Lung microvascular endothelial cell (primary cell): ENCODE measurements around the gene THBS3. TPM values are rescaled to one million over a fixed set of nuclear protein-coding genes. Genes with fewer than 3 reads are reported as not detected.
"Not testable (repeated sequence)": the region's sequence is repeated elsewhere in the genome, so short reads cannot be mapped to it uniquely, and the experiment has no call there.

Experiments
- DNase-seq, 2 donors: peaks; one replicate each; pipeline versions ENCODE4 v3.0.0 to v3.0.0-alpha.2; 2010; ENCODE audit warnings: low read depth in 2 of 2
- total RNA-seq: library from RNA; depleted of rRNA; stranded (reverse); fragments of >200 nt; gene quantifications from 2 replicates; pipeline ENCODE4 v1.2.1, GENCODE V29; 2014

The THBS3 gene
- total RNA-seq, 1 donor from 2014 or later = 7.9 TPM

DNA sequence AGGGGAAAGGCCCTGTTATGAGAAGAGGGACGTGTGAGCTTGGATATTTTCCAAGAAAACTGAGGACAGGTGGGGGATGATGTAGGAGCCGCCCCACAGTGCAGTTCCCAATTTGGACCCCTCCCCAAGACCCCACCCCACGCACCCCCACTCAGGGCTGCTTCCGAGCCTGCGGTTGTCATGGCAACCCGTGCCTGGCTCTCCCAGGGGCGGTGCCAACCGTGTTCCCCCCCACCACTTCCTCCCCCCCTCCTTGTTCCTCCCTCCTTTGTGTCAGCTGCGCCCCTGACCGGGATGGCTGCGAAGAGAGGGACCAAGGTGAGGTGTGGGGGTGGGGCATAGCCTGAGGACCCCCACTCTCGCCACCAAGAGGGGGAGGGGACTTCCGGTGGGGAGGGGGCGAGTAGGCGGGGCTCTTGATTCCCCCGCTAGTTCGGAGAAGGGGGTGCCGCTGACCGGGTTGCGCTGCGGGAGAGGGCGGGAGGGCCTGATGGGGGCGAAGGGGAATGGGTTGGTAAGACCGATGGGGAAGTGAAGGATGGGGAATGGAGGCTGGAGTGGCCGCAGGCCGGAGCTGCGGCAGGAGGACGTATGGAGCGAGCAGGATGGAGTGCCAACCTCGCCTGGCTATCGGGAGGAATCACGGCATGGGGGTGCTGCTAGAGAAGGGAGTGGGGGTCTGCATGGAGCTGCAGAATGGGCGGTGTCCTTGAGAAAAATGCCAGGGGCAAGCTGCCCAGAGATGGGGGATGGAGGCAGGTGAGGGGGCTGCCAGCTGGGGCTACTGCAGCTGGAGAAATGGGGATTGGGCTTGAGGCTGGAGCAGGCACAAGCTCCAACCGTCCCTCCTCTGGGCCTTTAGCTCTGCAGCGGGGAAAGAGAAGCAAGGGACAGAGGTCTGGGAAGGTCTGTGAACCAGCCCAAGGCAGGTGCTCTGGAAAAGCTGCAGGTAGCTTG lies 33.1 kb downstream of the THBS3 start:
- DNase-seq = peak; percentile 28 to 39

DNA sequence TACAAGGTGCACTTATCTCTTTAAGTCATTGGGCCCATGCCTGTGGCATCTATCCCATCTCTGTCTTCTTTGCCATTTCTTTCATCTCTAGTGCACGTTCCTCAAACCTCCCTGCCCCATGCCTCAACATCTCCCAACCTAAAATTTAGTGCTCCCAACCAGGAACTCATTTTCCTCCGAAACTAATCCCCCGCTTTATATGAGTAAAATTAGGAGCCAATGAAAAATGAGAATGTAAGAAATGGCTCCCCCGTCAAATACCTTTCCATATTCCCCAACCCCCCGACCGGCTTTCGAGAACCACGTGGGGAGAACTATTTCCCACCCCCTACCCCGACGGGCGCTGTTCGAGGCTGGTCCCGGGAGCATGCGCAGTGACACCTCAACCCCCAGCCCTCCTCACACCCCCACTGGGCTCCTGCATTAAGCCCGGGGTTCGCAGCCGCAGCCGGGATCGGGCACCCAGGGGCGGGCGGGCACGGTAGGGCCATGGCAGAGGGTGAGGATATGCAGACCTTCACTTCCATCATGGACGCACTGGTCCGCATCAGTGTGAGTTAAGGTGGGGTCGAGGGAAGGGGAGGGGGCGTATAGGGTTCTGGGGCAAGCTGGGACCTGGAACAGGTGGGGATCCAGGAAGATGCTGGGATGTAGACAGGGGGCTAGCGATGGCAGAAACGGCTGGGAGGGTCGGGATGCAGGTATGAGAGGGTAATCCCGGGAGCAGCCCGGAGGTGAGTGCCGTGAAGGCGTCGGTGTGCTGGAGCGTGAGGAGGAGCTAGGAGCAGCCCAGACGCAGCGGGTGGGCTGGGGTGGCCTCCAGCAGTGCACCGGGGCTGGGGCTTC lies 34.0 kb downstream of the THBS3 start, which contains the start of gene TRIM46:
TSS of gene TRIM46 (plus strand) at position 372 of the 846 bp plus-strand sequence. CDS start at position 490, 118 bp downstream.
- DNase-seq = peak; percentile 49 to 57

- peak; percentile 96 to 97 for DNase-seq
These were observed 34.8 kb downstream of the THBS3 start, which contains the start of gene KRTCAP2 for GRCh38 chr1:155172732-155173477. TSS of gene KRTCAP2 (minus strand) at chr1:155173304. CDS start at chr1:155173224, 80 bp downstream.

DNA sequence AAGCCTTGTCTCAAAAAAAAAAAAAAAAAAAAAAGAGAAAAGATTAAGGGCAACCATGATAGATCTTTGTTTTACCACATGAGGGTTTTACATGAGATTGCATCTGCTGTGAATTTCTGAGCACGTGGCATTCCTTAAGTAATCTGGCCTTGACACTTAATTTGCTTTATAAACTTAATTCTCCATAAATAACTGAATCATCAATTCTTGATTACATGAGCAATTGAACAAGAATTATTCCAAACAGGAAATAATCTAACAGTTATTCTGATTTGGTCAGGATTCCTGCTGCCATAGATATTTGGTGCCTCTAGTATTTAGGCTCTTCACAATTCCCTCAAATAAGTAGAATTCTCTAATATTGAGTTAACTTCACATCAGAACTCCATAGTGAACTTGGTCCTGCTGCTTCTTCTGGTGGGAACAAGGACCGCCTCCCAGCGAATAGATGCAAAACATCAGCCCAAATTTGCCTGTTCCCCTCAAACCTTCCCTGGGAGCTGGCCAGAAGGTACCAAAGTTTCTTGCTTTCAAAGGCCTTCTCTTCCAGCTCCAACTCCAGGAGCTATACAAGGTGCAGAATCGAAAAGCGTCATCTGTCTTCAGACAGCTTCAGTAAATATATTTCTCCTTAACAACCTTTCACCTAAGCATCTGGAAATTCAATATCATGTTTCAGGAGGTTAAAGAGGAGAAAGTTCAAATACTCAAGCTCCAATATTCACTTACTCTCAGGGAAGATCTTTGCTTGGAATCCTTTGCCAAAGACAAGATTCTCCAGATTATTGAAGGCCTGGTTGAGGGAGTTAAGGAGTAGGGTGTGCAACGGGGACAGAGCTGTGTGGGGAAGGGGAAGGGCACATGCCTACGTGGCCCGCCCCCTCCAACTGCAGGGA lies 35.6 kb downstream of the THBS3 start:
- no peak for DNase-seq

DNA sequence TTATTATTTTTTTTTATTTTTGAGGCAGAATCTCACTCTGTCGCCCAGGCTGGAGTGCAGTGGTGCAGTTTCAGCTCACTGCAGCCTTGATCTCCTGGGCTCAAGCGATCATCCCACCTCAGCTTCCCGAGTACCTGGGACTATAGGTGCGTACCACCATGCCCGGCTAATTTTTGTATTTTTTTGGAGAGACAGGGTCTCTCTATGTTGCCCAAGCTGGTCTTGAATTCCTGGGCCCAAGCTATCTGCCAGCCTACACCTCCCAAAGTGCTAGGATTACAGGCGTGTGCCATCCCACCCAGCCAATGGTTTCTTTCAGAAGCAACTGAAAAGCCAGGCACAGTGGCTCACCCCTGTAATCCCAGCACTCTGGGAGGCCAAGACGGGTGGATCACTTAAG lies 36.9 kb downstream of the THBS3 start:
- no peak for DNase-seq

DNA sequence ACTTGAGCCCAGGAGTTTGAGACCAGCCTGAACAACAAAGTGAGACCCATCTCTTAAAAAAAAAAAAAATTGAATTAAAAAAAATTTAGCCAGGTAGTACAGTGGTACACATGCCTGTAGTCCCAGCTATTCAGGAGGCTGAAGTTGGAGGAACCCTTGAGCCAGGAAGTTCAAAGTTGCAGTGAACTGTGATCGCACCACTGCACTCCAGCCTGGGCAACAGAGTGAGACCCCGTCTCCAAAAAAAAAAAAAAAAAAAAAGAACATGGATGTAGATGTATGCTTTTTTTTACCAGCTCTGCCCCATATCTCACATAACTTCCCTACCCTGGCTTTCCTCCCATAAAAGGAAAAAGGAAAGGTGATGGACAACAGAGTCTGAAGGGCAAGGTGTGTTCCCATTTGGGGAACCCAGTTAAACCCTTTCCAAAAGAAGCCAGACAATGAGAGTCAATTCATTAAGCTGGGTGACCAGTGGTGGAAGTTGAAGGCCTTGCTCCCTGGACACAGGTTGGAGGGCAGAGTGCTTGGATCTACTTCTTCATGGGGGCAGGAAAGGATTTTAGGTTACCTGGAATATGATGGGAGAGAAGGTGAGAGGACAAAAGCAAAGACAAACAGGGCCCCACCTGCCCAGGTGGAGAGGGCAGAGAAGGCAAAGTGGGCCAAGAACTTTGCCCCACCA lies 37.5 kb downstream of the THBS3 start:
- DNase-seq = no peak

- DNase-seq = no peak
These were observed 38.2 kb downstream of the THBS3 start for GRCh38 chr1:155169541-155169940.

- no peak for DNase-seq
These were observed 39.1 kb downstream of the THBS3 start for GRCh38 chr1:155168456-155169210.

GRCh38 chr1:155168105-155168445 lies 39.6 kb downstream of the THBS3 start:
- not testable (repeated sequence) for DNase-seq

DNA sequence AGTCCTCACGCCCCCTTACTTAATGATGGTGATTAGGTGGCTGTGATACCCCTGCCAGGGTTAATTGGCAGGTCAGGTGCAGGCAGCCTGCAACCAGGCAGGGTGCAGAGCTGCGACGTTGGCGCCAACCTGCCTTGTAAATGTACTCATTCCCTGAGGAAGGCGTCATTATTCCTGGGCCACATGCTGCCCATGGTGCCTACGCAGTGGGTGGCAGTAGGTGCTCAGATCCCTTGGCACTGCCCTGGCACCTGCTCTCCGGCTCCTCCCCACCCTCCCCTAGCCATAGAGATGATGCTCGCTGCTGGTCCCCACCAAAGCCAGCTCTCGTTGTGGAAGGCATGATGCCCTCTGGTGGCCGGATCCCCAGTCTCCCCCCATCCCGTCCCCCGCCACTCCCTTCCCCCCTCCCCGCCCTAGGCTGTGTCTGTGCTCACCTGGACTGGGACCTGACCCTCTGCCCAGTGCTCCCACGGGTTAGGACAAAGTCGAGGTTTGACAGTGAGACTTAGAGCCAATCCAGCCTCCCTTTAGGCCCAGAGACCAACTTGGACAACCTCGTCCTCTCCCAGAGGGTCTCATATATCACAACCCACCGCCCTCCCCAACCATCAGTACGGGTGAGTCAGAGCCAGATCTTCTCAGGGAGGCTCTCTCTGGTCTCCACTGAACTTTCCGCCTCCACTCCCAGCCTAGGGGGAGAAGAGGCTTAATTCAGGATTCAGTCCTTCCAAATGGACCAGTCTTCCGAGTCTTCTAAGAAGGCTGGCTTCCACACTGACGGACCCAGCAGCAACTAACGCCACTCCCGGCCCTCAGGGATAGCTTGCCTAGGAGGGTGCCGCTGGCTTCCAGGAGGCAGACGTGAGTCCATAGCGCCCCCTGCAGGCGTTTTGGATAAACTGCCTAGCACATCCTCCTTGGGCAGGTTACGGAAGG lies 40.3 kb downstream of the THBS3 start:
- DNase-seq = peak; percentile 93

- DNase-seq = peak; percentile 90 to 97
These were observed 41.1 kb downstream of the THBS3 start for GRCh38 chr1:155166471-155167165.

DNA sequence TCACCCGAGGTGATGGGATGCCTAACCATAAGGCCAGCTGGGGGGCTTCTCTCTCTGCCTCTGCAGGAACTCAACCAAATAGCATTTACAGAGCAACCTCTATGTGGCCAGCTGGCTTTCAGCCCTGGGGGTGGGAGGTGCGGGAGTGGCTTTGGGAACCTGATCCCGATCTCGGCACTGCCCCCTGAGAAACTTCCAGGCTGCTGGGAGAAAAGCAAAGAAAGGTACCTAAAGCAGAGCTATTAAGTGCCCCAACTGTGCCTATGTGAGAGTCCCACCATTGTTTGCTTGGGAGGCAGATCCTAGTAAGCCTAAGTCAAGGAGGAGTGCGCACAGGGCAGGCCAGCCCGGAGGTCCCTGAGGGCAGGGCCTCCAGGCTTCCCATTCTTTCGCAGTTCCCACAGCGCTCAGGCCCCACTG lies 41.6 kb downstream of the THBS3 start:
- peak in 1 of 2 donors; percentile 62 for DNase-seq

DNA sequence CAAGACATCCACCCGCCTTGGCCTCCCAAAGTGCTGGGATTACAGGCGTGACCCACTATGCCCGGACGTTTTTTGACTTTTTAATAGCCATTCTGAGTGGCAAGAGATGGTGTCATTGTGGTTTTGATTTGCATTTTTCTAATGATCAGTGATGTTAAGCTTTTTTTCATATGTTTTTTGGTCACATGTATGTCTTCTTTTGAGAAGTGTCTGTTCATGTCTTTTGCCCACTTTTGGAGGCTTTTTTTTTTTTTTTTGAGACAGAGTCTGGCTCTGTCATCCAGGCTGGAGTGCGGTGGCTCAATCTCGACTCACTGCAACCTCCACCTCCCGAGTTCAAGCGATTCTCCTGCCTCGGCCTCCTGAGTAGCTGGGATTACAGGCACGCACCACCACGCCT lies 43.1 kb downstream of the THBS3 start:
- not testable (repeated sequence) for DNase-seq

DNA sequence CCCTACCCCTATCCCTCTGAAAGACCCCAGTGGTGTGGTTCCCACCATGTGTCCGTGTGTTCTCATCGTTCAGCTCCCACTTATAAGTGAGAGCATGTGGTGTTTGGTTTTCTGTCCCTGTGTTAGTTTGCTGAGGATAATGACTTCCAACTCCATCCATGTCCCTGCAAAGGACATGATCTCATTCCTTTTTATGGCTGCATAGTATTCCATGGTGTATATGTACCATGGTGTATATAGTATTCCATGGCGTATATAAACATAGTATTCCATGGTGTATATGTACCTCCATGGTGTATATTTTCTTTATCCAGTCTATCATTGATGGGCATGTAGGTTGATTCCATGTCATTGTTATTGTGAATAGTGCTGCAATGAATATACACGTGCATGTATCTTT lies 43.9 kb downstream of the THBS3 start:
- not testable (repeated sequence) for DNase-seq

- not testable (repeated sequence) for DNase-seq
These were observed 45.1 kb downstream of the THBS3 start for GRCh38 chr1:155162631-155163030.

DNA sequence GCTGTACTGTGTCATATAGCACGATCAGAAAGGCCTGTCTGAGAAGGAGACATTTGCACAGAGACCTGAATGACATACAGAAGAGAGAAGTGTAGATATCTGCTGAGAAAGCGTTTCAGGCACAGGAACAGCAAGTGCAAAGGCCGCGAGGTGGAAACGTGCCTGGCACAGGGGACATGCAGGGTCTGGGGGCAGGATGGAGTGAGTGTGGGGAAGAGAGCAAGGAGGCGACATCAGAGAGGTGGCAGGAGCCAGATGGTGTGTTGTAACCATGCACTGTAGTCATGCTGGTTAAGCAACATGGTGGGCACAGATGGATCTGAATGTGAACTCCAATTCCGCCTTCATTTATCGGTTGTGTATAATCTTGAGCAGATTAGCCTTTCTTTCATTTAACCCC lies 47.6 kb downstream of the THBS3 start:
- no peak for DNase-seq

- DNase-seq = no peak
These were observed 48.7 kb downstream of the THBS3 start for GRCh38 chr1:155158991-155159390.
